Thyroid gland (tissue), 4 donors: ENCODE data around the gene CNTNAP4. TPM values are rescaled to one million over a fixed set of nuclear protein-coding genes. Genes with fewer than 3 reads are reported as not detected.

Experiments used
- DNase-seq, 2 donors: peaks; one replicate each; pipeline ENCODE4 v3.0.0-alpha.2; 2019
- H3K27ac ChIP-seq, 3 donors: fragments of 200-600 bp; sonication (generic); 1 replicate in 2 of 3; 2 replicates in 1 of 3; pipeline ENCODE4 v1.5.1; 2016 to 2019; ENCODE audit warnings: mild to moderate bottlenecking in 1 of 3, moderate library complexity in 1 of 3
- H3K27me3 ChIP-seq: fragments of 200-600 bp; sonication (generic); one replicate; pipeline ENCODE4 v1.5.1; 2019
- H3K36me3 ChIP-seq, 2 donors: fragments of 200-600 bp; sonication (generic); one replicate each; pipeline ENCODE4 v1.5.1; 2016 to 2019
- H3K4me1 ChIP-seq, 2 donors: fragments of 200-600 bp; sonication (generic); one replicate each; pipeline ENCODE4 v1.5.1; 2017 to 2019
- H3K4me3 ChIP-seq, 3 donors: fragments of 200-600 bp; sonication (generic); replicated peaks in 1 of 3; 1 replicate in 2 of 3; 2 replicates in 1 of 3; pipeline ENCODE4 v1.5.1; 2016; ENCODE audit warnings: mild to moderate bottlenecking in 1 of 3
- H3K9me3 ChIP-seq: fragments of 200-600 bp; sonication (generic); one replicate; pipeline ENCODE4 v1.5.1; 2017
- POLR2A ChIP-seq, 2 donors: fragments of 450-650 bp; IDR thresholded peaks; one replicate each; pipeline ENCODE4 v1.6.1; 2017; ENCODE audit warnings: antibody characterized with exemption in 2 of 2, mild to moderate bottlenecking in 2 of 2, moderate library complexity in 1 of 2
- WGBS, 2 donors: methylation state at CpG; one replicate each; pipeline ENCODE4 v1.1.5; 2017; 5-methylcytosine and 5-hydroxymethylcytosine counted together
- intact Hi-C: fragments of 100-400 bp; cut with DNase I; formaldehyde crosslinking; loops from one replicate; pipeline ENCODE4 v1.15.1; 2023
- total RNA-seq, 4 donors: library from RNA; depleted of rRNA; stranded (reverse); fragments of >200 nt; gene quantifications; one replicate each; pipeline ENCODE4 v1.2.3, GENCODE V29; 2016
- TF ChIP-seq, protein P1 (sequence below), 6 experiments: fragments of 200-600 bp in 3 of 6; fragments of 450-650 bp in 3 of 6; sonication (generic) in 3 of 6; IDR thresholded peaks; one replicate each; pipeline ENCODE4 v1.5.1; 2016 to 2019; ENCODE audit warnings: antibody characterized with exemption in 6 of 6, mild to moderate bottlenecking in 2 of 6, inconsistent platforms in 1 of 6, moderate library complexity in 1 of 6

The CNTNAP4 gene
- total RNA-seq, 4 donors from 2014 or later = not detected

DNA sequence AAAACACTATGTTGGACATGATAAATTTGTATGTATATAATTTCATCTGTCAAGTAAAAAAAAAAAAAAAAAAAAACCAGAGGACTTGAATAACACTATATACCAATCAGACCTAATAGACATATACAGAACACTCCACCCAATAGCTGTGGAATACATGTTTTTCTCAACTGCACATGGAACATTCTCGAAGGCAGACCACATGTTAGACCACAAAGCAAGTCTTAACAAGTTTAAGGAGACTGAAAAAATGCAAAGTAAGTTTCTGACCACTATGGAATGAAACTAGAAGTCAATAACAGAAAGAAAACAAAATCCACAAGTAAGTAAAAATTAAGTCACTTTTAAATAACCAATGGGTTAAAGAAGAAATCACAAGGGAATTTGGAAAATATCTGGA lies 8.4 kb upstream of the CNTNAP4 start:
- Histone ChIP-seq H3K4me1 (no peaks in the 10 kb centered on the region), H3K9me3 (no peaks in the 10 kb centered on the region), H3K4me3 (no peak overlapping the region), H3K27ac (no peak overlapping the region), H3K27me3 (no peaks in the 10 kb centered on the region), H3K36me3 (no peaks in the 10 kb centered on the region)
- DNase-seq = no peak
- intact Hi-C loops = no loop called here
- 71 to 77% methylated on average over 1 of the region's 1 CpG for WGBS, 2 donors
- no peak for TF ChIP-seq POLR2A (IDR thresholded peaks at IDR 0.05)
- TF ChIP-seq, protein P1, sequence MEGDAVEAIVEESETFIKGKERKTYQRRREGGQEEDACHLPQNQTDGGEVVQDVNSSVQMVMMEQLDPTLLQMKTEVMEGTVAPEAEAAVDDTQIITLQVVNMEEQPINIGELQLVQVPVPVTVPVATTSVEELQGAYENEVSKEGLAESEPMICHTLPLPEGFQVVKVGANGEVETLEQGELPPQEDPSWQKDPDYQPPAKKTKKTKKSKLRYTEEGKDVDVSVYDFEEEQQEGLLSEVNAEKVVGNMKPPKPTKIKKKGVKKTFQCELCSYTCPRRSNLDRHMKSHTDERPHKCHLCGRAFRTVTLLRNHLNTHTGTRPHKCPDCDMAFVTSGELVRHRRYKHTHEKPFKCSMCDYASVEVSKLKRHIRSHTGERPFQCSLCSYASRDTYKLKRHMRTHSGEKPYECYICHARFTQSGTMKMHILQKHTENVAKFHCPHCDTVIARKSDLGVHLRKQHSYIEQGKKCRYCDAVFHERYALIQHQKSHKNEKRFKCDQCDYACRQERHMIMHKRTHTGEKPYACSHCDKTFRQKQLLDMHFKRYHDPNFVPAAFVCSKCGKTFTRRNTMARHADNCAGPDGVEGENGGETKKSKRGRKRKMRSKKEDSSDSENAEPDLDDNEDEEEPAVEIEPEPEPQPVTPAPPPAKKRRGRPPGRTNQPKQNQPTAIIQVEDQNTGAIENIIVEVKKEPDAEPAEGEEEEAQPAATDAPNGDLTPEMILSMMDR (IDR thresholded peaks at IDR 0.05) = no peak

GRCh38 chr16:76277460-76278030 lies 344 bp downstream of the CNTNAP4 start:
- Histone ChIP-seq H3K27ac (no peak overlapping the region), H3K27me3 (no peaks in the 10 kb centered on the region), H3K9me3 (no peaks in the 10 kb centered on the region), H3K4me3 (no peak overlapping the region), H3K4me1 (no peaks in the 10 kb centered on the region), H3K36me3 (no peaks in the 10 kb centered on the region)
- TF ChIP-seq, protein P1 (IDR thresholded peaks at IDR 0.05) = no peak
- no peak for TF ChIP-seq POLR2A (IDR thresholded peaks at IDR 0.05)
- intact Hi-C loops = no loop called here
- WGBS, 2 donors = 37 to 39% methylated on average over 9 of the region's 9 CpGs
- no peak for DNase-seq

GRCh38 chr16:76278086-76278485 lies 885 bp downstream of the CNTNAP4 start:
- no peak overlapping the region for H3K4me3 ChIP-seq
- intact Hi-C loops = no loop called here
- DNase-seq = no peak
- no peaks in the 10 kb centered on the region for H3K27me3 ChIP-seq
- no peaks in the 10 kb centered on the region for H3K4me1 ChIP-seq
- no peaks in the 10 kb centered on the region for H3K9me3 ChIP-seq
- 64 to 81% methylated on average over 5 of the region's 5 CpGs for WGBS, 2 donors
- H3K36me3 ChIP-seq = no peaks in the 10 kb centered on the region
- no peak for TF ChIP-seq POLR2A (IDR thresholded peaks at IDR 0.05)
- TF ChIP-seq, protein P1 (IDR thresholded peaks at IDR 0.05) = no peak
- H3K27ac ChIP-seq = no peak overlapping the region

DNA sequence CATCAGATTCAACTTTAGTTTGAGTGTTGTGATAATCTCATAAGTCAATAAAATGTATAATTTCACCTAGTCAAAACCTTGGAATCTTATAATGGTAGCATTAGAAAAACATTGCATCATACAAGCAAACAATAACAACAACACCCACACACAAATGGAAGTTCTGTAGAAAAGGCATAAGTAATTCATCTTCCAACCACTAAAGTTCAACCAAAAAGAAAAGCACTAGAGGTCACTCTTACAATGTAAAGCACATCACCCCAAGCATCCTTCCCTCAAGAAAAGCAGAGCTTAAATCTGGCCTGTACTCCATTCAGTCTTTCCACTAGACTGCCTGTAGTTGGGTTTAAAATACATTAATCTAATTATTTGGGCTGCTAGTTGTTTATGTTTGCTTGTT lies 1.8 kb downstream of the CNTNAP4 start:
- Histone ChIP-seq H3K9me3 (no peaks in the 10 kb centered on the region), H3K4me1 (no peaks in the 10 kb centered on the region), H3K4me3 (no peak overlapping the region), H3K36me3 (no peaks in the 10 kb centered on the region), H3K27me3 (no peaks in the 10 kb centered on the region), H3K27ac (no peak overlapping the region)
- TF ChIP-seq, protein P1 (IDR thresholded peaks at IDR 0.05) = no peak
- TF ChIP-seq POLR2A (IDR thresholded peaks at IDR 0.05) = no peak
- DNase-seq = no peak
- intact Hi-C loops = no loop called here

- Histone ChIP-seq H3K27ac (no peak overlapping the region), H3K36me3 (no peaks in the 10 kb centered on the region), H3K4me3 (no peak overlapping the region), H3K27me3 (no peaks in the 10 kb centered on the region), H3K9me3 (no peaks in the 10 kb centered on the region), H3K4me1 (no peaks in the 10 kb centered on the region)
- intact Hi-C loops = no loop called here
- no peak for DNase-seq
- TF ChIP-seq, protein P1 (IDR thresholded peaks at IDR 0.05) = no peak
- no peak for TF ChIP-seq POLR2A (IDR thresholded peaks at IDR 0.05)
- WGBS, 2 donors = 82 to 91% methylated on average over 6 of the region's 6 CpGs
Observed at GRCh38 chr16:76280421-76281215, 3.4 kb downstream of the CNTNAP4 start.
